Small intestine (tissue), 7 donors: ENCODE data around the gene SDE2. TPM values are rescaled to one million over a fixed set of nuclear protein-coding genes. Genes with fewer than 3 reads are reported as not detected.
A peak's percentile ranks its signal among the peaks of the same experiment; 100 is the strongest.

ENCODE experiments used
- DNase-seq, 2 donors: peaks; one replicate each; pipeline versions ENCODE4 v3.0.0 to v3.0.0-alpha.2; 2013
- FAIRE-seq: peaks from 2 replicates; lab custom pipeline; 2012; peaks lifted over from hg19 to GRCh38; lab: Jason Lieb, UNC
- H3K27ac ChIP-seq, 3 donors: one replicate each; pipeline ENCODE4 v1.5.1; 2013; ENCODE audit warnings: low read length in 2 of 3, mild to moderate bottlenecking in 2 of 3, control low read depth in 1 of 3, inconsistent platforms in 1 of 3, low read depth in 1 of 3, moderate library complexity in 1 of 3
- H3K27me3 ChIP-seq, 3 donors: one replicate each; pipeline ENCODE4 v1.6.1; 2013; ENCODE audit warnings: low read length in 3 of 3, inconsistent platforms in 1 of 3; ENCODE audit not compliant: control insufficient read depth in 3 of 3, insufficient read depth in 3 of 3
- H3K36me3 ChIP-seq, 3 donors: one replicate each; pipeline ENCODE4 v1.6.1; 2013; ENCODE audit warnings: low read length in 3 of 3, inconsistent platforms in 1 of 3, low read depth in 1 of 3, mild to moderate bottlenecking in 1 of 3, moderate library complexity in 1 of 3; ENCODE audit not compliant: control insufficient read depth in 3 of 3, insufficient read depth in 2 of 3
- H3K4me1 ChIP-seq, 3 donors: one replicate each; pipeline ENCODE4 v1.6.1; 2013; ENCODE audit warnings: low read length in 2 of 3, inconsistent platforms in 1 of 3, low read depth in 1 of 3, mild to moderate bottlenecking in 1 of 3, moderate library complexity in 1 of 3; ENCODE audit not compliant: control insufficient read depth in 3 of 3, insufficient read depth in 2 of 3
- H3K4me3 ChIP-seq, 3 donors: one replicate each; pipeline ENCODE4 v1.5.1; 2013; ENCODE audit warnings: low read length in 3 of 3, control low read depth in 1 of 3, inconsistent platforms in 1 of 3, low read depth in 1 of 3, mild to moderate bottlenecking in 1 of 3, moderate library complexity in 1 of 3
- H3K9me3 ChIP-seq, 2 donors: one replicate each; pipeline ENCODE4 v1.6.1; 2013; ENCODE audit warnings: low read depth in 1 of 2, low read length in 1 of 2; ENCODE audit not compliant: control insufficient read depth in 2 of 2, insufficient read depth in 1 of 2
- WGBS, 3 donors: extraction: QIAGEN DNeasy Blood & Tissue Kit; methylation state at CpG; one replicate each; pipeline ENCODE4 v1.1.7; 2013; 5-methylcytosine and 5-hydroxymethylcytosine counted together
- polyA plus RNA-seq, 4 donors: library from polyadenylated mRNA; stranded (reverse) in 3 of 4; unstranded in 1 of 4; fragments of 200-250 nt in 3 of 4; fragments of 120-200 nt in 1 of 4; gene quantifications; one replicate each; pipeline versions ENCODE4 v1.2.1 to v1.2.3, GENCODE V29; 2013
- donor health status: healthy with polysubstance abuse.
- donor health status: control.
- donor health status: control.
- donor health status: Bipolar disorder and iron deficiency.
- donor health status: healthy.

Gene SDE2
- polyA plus RNA-seq, 4 donors: 7.8 to 16.8 (median 9.7) TPM

- peaks cover 0 to 11% (median 0%) of the 10 kb centered on the region in 3 donors for H3K4me1 ChIP-seq
- FAIRE-seq (no peak), DNase-seq (no peak)
- no peaks in the 10 kb centered on the region for H3K36me3 ChIP-seq
- no peak overlapping the region for H3K27ac ChIP-seq
- H3K4me3 ChIP-seq: no peak overlapping the region
- 92 to 99% (median 95%) methylated on average over 5 of the region's 5 CpGs for WGBS, 3 donors
- H3K9me3 ChIP-seq: no peaks in the 10 kb centered on the region
- no peaks in the 10 kb centered on the region for H3K27me3 ChIP-seq
Observed at GRCh38 chr1:226035915-226036314, 36.8 kb upstream of the SDE2 start.

GRCh38 chr1:226034482-226034881 lies 35.3 kb upstream of the SDE2 start:
- Histone ChIP-seq H3K4me1 (peaks cover 0 to 21% (median 3%) of the 10 kb centered on the region in 3 donors), H3K36me3 (no peaks in the 10 kb centered on the region), H3K4me3 (no peak overlapping the region), H3K9me3 (no peaks in the 10 kb centered on the region), H3K27ac (peak overlapping the region; percentile 49 to 82 (median 70)), H3K27me3 (no peaks in the 10 kb centered on the region)
- WGBS, 3 donors: 16 to 38% (median 33%) methylated on average over 6 of the region's 6 CpGs
- DNase-seq: peak; percentile 79 to 92
- no peak for FAIRE-seq

- no peak for DNase-seq
- Histone ChIP-seq H3K4me1 (peaks cover 0 to 23% (median 3%) of the 10 kb centered on the region in 3 donors), H3K36me3 (no peaks in the 10 kb centered on the region), H3K4me3 (no peak overlapping the region), H3K27me3 (no peaks in the 10 kb centered on the region), H3K9me3 (no peaks in the 10 kb centered on the region), H3K27ac (peak overlapping the region; percentile 49 to 82 (median 70))
- no peak for FAIRE-seq
Observed at GRCh38 chr1:226033991-226034390, 34.8 kb upstream of the SDE2 start.

- Histone ChIP-seq H3K27ac (peak overlapping the region in 1 of 3 donors; percentile 33), H3K4me3 (no peak overlapping the region), H3K9me3 (no peaks in the 10 kb centered on the region), H3K4me1 (peaks cover 0 to 26% (median 3%) of the 10 kb centered on the region in 3 donors), H3K27me3 (no peaks in the 10 kb centered on the region), H3K36me3 (no peaks in the 10 kb centered on the region)
- no peak for FAIRE-seq
- DNase-seq: no peak
- WGBS, 3 donors: 78 to 86% (median 78%) methylated on average over 4 of the region's 4 CpGs
Observed at GRCh38 chr1:226033582-226033981, 34.4 kb upstream of the SDE2 start.

- no peak for FAIRE-seq
- Histone ChIP-seq H3K36me3 (peaks cover 0 to 2% (median 0%) of the 10 kb centered on the region in 3 donors), H3K27ac (peak overlapping the region; percentile 67 to 94 (median 88)), H3K9me3 (no peaks in the 10 kb centered on the region), H3K4me1 (peaks cover 0 to 40% (median 3%) of the 10 kb centered on the region in 3 donors), H3K4me3 (no peak overlapping the region), H3K27me3 (no peaks in the 10 kb centered on the region)
- no peak for DNase-seq
- WGBS, 3 donors: 46 to 72% (median 49%) methylated on average over 7 of the region's 7 CpGs
Observed at GRCh38 chr1:226029568-226030225, 30.6 kb upstream of the SDE2 start.

GRCh38 chr1:226029093-226029496 lies 30.0 kb upstream of the SDE2 start:
- Histone ChIP-seq H3K27ac (peak overlapping the region; percentile 67 to 94 (median 88)), H3K4me1 (peaks cover 0 to 35% (median 3%) of the 10 kb centered on the region in 3 donors), H3K27me3 (no peaks in the 10 kb centered on the region), H3K4me3 (no peak overlapping the region), H3K36me3 (peaks cover 0 to 2% (median 0%) of the 10 kb centered on the region in 3 donors), H3K9me3 (no peaks in the 10 kb centered on the region)
- FAIRE-seq (no peak), DNase-seq (peak; percentile 92 to 93)
- WGBS, 3 donors: 12 to 56% (median 38%) methylated on average over 7 of the region's 7 CpGs

GRCh38 chr1:226027538-226028217 lies 28.5 kb upstream of the SDE2 start:
- no peak for FAIRE-seq
- DNase-seq: no peak
- peak overlapping the region in 2 of 3 donors; percentile 13 to 94 for H3K27ac ChIP-seq
- H3K4me1 ChIP-seq: peaks cover 0 to 34% (median 3%) of the 10 kb centered on the region in 3 donors
- H3K27me3 ChIP-seq: no peaks in the 10 kb centered on the region
- peaks cover 0 to 2% (median 0%) of the 10 kb centered on the region in 3 donors for H3K36me3 ChIP-seq
- 87 to 92% (median 91%) methylated on average over 5 of the region's 5 CpGs for WGBS, 3 donors
- no peaks in the 10 kb centered on the region for H3K9me3 ChIP-seq
- no peak overlapping the region for H3K4me3 ChIP-seq

GRCh38 chr1:226026833-226027232 lies 27.7 kb upstream of the SDE2 start:
- peaks cover 0 to 2% (median 0%) of the 10 kb centered on the region in 3 donors for H3K36me3 ChIP-seq
- peaks cover 0 to 39% (median 3%) of the 10 kb centered on the region in 3 donors for H3K4me1 ChIP-seq
- FAIRE-seq (no peak), DNase-seq (no peak)
- no peak overlapping the region for H3K4me3 ChIP-seq
- H3K9me3 ChIP-seq: no peaks in the 10 kb centered on the region
- H3K27ac ChIP-seq: no peak overlapping the region
- WGBS, 3 donors: 61 to 74% (median 67%) methylated on average over 2 of the region's 2 CpGs
- H3K27me3 ChIP-seq: no peaks in the 10 kb centered on the region
